CD4-positive, alpha-beta T cell treated with Interleukin-4 for 4 hours (primary cell): Measurements from ENCODE around the gene KIZ.

Experiments
- DNase-seq: peaks from one replicate; pipeline ENCODE4 v3.0.0-alpha.2; 2020

The KIZ gene

DNA sequence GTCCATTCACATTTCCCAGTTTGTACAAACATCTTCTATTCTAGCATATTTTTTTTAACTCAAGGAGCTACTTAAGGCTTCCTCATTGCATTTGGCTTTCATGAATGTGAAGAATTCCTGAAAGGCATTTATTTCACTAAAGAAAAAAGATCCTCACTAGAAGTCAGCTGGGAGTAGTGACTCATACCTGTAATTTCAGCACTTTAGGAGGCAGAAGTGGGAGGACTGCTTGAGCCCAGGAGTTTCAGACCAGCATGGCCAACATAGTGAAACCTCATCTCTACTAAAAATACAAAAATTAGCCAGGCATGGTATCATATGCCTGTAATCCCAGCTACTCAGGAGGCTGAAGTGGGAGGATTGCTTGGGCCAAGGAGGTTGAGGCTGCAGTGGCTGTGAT, 146.4 kb downstream of the KIZ start:
- DNase-seq = no peak

DNA sequence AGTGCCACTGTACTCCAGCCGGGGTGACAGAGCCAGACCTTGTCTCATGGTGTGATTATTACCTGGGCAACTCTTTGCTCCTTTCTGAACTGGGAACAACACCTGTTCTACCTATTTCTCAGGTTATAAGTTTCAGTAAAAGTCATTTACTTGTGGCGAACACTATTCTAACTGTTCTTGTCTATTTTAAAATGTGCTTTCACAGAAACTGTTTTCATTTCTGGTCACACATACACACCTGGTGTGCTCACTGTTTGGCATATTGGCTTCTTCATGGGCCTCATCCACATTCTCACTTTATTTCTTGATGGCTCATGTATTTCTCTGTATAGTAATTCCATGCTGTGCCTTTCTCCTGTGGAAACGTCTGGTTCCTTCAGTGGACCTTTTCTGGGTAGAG, 146.8 kb downstream of the KIZ start:
- no peak for DNase-seq

DNA sequence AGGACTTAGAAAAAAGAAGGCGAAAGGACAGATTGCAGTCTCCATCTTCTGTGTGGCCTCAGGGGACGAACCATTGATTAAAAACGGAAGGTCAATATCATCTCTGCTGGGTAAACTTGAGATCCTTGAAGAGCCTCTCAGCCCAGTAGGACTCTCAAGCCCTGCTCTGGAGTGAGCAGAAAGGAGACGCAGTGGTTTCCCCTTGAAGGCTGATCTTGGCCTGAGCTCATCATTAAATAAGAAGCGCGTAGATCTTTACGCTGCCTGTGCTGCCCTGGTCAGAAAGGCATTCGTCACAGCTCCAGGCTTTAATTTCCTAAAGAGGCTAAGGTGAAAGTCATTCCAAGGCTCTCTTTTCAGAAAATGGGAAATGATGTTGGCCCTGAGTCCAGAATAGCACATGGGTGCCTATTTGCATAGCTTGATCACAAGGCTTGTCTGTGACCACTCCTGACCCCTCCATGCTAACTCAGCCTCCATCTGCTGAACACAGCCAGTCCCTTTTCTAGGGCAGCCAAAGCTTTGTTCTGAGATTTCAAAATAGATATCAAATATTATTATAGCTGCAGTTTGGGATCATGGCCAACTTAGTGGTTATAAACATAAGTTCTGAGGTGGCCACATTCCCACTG, 148.0 kb downstream of the KIZ start:
- no peak for DNase-seq

DNA sequence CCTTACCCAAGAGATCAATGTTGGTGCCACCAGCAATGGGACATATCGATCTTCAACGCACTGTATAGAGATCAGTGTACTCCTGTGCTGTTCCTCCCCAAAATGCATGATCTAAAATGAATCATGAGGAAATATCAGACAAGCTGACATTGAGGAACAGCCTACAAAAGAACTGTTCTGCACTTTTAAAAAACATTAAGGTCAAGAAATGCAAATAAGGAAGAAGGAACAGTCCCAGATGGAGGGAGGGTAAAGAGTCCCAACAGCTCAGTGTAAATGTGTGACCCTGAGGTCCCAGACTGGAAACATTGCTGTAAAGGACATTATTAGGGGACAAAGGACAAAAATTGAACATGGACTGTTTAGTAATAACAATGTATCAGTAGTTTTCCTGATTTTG, 152.9 kb downstream of the KIZ start:
- DNase-seq = no peak

DNA sequence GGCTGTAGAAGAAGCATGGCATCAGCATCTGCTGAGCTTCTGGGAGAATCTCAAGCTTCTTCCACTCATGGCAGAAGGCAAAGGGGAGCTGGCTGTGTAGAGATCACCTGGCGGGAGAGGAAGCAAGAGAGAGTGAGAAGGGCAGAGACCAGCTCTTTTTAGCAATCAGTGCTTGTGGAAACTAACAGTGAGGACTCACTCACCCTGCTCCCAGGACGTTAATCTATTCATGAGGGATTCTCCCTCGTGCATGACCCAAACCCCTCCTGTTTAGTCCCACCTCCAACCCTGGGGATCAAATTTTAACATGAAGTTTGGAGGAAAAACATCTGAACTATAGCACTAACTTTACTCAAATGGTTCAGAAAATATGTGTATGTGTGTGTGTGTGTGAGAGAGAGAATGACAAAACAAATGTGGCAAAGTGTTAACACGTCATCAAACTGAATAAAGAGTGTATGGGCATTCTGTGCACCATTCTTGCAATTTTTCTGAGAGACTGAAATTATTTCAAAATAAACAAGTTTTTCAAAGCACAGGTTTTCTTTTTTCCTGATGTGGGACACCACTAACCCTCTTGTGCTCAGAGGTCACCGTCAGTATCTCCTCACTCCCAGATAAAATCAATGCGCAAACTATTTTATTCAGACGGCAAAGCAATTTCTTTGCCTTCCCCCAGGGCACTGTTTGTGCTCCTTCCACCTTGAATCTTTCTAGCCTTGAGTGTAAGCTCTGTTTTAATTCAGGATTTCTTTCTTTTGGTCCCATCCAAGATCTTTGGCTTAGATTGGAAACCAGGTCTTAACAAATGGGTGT, 154.0 kb downstream of the KIZ start:
- no peak for DNase-seq

DNA sequence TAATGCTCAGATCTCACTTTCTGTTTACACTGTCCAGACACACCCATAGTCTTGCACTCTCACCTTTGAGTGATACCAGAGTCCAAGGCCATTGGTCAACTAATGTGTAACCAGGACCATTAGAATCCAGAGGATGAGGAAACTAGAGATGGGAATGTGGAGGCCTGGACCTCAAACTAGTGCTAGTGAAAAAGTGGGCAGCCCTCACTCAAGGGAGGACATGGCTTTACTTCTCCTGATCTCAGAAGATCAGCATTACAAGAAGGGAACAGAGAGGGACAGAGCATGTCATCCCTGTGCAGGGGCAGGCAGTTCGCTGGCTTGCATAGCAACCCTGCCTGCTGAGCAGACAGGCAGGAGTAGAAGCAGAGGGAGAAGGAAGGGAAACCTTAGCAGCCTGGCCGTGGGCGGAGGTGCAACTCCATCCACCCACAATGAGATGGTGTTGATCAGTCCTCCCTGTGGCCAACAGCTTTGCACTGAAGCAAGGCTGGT, 154.7 kb downstream of the KIZ start:
- no peak for DNase-seq

DNA sequence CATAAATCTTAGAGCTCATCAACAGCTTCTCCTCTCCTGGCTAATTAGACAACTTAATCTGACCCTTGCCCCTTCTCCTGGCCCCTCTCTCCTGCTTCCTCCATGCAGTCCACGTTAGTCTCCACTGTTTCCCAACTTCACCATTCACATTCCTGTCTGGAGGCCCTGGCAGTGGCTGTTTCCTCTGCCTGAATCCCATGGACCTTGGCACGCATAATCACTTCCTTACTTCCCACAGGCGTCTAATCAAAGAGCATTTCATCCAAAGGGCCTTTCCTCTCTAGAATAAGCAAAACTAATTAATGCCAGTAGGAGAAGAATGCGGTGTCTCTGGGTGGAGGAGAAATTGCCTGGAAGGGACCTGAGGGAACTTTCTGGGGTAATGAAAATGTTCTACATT, 160.9 kb downstream of the KIZ start:
- no peak for DNase-seq

DNA sequence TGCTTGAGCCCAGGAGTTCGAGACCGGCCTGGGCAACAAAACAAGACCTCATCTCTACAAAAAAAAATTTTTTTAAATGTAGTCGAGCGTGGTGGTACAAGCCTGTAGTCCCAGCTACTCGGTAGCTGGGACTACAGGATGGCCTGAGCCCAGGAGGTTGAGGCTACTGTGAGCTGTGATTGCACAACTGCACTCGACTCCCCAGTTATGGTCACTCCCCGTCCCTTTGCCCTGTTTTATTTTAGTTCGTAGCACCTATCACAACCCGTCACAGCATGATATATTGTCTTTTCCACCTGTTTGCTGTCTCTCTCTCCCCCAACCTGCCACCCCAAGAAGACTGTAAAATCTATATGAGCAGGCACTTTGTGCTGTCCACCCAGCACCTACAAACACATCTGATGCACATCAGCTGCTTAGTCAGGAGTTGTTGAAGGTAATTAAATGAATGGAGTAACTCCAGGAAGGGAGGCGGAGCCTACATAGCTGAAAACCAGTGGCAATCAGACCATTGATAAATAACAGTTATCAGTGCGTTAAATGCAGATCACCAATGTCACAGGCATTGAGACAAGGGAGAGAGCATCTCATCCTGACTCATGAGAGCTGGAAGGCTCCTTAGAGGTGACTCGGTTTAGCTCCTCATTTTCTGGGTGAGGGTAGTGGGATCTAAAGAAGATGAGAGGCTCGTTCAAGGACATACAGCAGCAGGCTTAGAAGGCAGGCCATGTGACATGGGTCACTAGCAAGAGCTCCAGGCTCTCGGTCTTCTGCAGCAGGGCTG, 162.9 kb downstream of the KIZ start:
- DNase-seq = no peak

DNA sequence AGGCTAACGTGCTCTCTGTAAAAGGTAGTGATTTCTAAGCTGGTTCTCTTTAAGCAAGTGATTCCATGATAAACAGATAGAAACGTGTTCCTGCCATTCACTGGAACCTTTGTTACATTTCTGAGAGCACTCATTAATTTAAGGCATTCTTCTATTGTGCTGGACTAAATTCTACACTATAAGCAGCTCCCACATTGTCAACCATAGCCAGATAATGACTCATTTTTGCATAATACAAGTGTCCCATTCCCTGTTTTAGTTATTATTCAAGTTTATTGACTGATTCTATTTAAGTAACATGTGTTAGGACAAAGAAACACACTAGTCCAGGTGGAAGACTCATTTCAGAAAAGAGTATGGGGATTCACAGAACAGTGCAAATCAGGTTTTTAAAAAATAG, 163.8 kb downstream of the KIZ start:
- no peak for DNase-seq

DNA sequence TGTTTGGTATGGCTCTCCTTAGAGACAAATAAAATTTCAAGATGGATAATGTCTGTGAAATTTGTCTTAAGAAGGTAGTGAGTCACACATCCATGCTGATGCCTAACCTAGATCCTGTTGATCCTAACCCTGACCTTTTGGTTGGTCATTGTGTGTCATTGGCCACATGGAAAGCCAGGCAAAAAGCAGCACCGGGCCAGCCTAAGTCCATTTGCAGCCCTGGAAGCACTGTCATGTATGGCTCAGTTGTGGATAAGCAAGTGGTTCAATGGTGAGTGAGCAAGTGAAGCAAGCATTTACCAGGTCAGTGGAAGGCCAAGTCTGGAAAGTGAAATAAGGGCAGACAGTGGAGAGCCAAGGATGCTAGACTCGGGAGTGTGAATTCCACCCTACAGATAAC, 165.1 kb downstream of the KIZ start:
- DNase-seq = no peak

DNA sequence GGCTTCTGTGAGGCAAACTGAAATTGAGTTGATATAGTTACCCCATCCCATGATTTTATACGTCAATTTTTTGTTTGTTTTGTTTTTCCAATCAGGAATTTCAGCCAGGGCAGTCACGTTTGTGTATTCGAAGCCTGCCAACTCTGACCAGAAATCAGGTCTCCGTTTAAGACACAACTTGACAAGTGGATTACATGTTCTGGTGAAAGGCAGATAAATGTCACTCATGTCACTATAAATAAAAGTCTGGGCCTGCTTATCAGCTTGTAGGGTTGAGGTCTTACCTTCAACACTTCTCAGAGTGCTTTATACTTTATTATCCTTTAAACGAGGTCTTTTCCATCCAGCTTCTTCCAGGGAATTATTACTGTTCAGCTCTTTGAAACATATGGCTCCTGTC, 168.9 kb downstream of the KIZ start:
- DNase-seq = no peak
